Activated T-helper 1 cell treated with anti-CD3 and anti-CD28 coated beads, Interleukin-2, amount 50 U/mL, for 16 hours (primary cell): ENCODE measurements around the gene IGSF8.
"Not testable (repeated sequence)": the region's sequence is repeated elsewhere in the genome, so short reads cannot be mapped to it uniquely, and the experiment has no call there.

ENCODE experiments used
- DNase-seq, 2 donors: peaks; one replicate each; pipeline ENCODE4 v3.0.0-alpha.2; 2020; ENCODE audit warnings: low read depth in 1 of 2, low spot score in 1 of 2

The IGSF8 gene

DNA sequence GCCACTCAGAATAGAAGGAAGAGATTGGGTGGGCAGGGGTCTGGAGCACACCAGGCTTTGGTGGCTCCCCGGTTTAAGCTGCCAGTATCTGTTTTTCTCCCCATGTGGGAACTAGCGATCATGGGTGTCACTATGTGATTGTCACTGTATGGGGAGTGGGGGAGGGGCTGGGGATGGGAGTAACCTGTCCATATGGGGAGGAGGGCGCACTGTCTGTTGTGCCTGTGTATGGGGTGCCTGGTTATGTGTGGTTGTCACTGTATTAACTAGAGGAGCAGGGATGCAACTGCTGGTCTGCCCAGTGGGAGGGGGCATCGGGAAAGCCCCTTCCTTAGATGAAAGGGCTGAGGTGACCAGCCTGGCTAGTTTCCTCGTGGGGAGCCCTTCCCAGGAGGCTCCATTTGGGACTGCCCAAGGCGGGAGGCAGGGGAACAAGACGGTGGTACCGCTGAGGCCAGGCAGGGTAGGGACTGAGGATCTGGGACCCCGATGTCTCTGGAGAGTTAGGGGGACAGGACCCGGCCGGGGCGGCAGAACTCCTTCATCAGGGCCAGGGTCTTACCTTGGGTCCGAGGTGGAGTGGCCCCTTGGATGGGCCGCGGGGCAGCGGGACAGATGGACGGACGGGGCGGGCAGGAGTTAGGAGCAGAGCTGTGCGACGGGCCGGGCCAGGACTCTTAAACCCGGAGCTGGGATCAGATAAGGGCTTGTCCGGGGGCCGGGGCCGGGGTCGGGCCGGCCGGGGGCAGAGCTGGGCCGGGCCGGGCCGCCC, 28.8 kb downstream of the IGSF8 start, which contains the start of gene KCNJ10:
KCNJ10 (minus strand) TSS at position 701 of the 772 bp plus-strand sequence. CDS start 27,628 bp downstream, outside the sequence.
- DNase-seq, result no peak

DNA sequence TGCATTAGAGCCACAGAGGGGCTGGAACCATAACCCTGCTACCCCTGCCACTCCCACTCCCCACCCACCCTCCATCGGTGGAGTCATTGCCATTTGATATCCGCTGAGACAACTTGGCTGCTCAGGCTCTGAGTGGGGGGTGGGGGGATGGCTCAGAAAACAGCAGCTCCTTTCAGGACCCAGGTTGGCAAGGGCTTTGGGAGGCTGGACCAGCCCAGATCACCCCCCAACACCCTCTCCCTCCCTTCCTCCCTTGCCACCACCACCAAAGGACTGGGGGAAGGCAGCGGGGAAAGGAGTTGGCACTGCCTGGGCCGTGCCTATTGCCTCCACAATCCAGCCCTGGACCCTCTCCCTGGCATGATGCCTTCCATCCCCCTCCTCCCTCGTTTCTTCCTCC, 30.2 kb downstream of the IGSF8 start:
- no peak for DNase-seq

DNA sequence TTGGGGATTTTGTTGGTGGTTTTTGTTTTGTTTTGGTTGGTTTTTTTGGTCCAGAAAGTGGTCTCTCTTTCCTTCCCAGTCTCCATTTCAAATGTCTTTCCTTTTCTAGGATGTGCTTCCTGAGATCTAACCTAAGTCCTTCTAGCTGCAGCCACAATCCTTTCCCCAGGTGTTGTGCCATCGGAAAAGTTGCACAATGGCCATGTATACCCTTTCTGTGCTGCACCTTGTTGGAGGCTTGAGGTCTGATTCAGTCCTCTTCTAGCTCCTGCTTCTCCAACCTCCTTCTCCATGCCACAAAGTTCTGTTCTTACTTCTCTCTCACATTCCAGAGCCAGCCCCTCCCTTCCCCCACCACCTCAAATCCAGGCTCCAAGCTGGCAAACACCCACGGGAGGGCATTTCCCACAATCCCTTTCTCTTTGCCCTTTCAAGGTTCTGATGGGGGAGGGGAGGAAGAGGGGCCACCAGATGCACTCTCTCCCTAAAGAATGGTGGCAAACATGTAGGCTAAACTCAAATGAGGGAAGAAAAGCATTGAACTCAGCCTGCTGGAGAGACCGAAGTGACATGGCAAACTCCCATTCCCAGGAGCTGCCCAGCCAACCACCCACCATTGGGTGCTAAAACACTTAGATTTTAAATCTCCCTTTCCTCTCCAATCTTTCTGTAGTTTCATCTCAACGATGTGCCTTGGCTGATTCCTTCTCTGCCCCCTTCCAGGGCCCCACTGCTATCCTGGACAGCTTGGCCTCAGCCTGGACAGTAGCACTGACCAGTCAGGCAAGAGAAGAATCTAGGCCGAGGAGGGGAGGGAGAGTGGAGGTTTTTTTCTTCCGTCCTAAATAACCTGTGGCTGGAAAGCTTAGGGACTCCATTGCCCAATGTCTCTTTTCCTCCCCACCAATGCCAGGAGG, 31.3 kb downstream of the IGSF8 start:
- no peak for DNase-seq

DNA sequence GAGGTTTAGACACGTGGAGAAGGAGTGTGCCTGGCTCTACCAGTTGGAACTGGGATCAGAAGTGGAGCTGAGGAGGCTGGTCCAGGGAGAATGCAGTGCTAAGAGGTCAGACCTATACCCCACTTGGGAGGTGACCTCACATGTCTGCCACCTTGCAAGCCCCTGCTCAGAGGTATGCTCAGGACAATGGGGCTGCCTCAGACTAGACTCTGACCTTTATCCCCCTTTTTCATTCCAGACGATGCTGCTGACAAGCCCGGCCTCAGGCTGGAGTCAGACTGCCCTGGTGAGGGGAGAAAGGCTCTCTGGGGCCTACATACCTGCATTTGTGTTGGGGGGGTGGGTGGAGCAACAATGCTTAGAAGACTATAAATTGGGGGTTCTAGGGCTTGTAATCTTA, 33.7 kb downstream of the IGSF8 start:
- no peak for DNase-seq

DNA sequence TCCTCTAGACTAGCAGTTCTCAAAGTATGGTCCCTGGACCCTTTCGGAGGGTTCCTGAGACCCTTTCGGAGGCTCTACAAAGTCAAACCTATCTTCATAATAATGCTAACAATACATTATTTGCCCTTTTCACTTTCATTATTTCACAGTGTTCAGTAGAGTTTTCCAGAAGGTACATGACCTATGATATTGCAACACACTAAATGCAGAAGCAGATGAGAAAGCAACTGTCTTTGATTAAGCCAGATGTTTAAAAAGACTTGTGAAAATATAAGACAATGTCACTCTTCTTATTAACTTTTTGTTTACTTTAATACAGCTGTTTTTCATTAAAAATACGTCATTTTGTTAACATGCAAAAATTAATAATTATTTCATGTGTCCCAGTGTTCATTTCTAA, 34.3 kb downstream of the IGSF8 start:
- DNase-seq, result no peak

DNA sequence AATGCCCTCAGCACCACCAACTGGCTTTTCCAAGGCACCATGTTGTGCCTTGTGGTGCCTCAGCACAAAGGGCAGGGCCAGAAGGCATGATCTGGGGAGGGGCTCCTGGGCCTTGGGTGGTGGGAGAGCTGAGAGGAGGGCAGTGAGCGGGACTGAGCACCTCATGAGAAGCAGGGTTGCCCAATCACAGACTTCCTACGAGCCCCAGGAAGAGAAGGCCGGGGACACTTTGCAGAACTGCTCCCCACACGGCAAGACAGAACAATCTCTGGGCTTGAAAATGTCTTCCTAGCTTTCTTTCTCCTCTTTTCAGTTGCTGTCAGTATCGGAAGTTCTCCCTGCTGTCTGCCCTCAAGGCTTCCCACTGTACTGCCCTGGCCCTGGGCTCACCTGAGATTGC, 35.2 kb downstream of the IGSF8 start:
- DNase-seq, result no peak

DNA sequence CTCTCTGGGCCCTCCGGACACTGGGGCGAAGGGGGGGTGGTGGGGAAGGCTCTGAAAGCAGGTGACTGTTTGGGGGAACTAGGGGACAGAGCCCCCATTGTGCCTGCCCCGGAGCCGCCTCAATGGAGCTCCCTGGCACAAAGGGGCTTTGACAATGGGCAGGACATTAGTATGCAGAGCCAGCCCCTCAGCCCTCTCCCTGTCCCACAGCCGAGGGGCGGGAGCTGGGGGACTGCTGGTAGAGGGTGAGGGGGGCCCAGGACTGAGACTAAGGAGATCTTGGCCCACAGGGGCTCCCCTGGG, 36.2 kb downstream of the IGSF8 start:
- no peak for DNase-seq

DNA sequence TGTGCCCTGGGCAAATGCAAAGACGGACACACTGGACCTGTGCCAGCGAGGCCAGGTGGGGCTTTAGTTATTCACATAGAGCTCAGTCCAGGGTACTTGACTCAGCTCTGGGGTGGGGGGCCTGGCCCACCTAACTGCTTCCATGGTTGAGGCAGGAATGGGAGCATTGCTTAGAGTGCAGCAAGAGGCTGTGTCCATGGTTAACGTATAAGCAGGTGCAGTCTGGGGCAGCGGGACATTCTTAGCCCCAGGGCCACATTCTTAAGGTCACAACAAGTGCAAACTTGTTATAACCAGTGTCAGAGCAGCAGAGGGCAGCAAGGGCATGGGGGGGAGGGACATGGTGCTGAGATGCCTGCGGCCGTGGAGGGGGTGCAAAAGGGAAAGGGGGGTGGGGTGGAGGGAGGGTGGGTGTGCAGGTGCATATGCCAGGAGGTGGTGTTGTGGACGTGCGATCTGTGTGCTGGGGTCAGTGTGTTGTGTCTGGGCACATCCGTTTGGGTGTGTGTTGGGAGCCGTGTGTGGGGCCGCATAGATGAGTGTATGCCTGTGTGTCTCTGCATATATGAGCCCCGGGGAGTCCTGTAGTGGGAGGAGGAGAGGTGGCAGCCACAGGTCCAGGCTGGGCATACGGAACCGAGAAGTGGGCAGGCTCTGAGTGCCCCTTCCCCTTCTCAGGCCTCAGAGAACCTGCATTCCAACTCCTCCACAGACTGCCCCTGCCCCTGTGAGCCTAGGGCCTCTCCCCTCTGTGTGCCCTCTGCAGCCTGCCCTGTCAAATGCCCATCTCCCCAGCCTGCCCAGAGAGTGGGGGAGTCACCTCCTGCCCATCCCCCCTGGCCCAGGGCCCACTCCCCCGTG, 36.8 kb downstream of the IGSF8 start:
- DNase-seq, result no peak

DNA sequence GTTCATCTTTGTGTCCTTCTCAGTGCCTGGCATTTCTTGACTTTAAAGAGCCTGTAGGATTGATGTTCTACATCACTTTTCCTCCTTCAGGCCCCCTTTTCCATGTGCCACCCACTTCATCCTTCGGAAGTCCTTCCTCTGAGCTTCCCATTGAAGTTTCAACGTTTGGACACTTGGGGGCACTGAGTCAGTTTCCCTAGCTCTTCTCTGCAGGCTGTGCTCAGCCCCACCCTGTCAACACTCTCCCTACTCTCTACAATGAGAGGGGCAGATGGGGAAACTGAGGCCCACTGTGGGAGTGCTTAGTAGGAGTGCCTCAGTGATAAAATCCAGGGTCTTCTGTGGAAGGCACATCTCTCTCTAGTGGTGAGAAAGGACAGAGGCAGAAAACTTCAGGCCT, 40.3 kb downstream of the IGSF8 start:
- no peak for DNase-seq

DNA sequence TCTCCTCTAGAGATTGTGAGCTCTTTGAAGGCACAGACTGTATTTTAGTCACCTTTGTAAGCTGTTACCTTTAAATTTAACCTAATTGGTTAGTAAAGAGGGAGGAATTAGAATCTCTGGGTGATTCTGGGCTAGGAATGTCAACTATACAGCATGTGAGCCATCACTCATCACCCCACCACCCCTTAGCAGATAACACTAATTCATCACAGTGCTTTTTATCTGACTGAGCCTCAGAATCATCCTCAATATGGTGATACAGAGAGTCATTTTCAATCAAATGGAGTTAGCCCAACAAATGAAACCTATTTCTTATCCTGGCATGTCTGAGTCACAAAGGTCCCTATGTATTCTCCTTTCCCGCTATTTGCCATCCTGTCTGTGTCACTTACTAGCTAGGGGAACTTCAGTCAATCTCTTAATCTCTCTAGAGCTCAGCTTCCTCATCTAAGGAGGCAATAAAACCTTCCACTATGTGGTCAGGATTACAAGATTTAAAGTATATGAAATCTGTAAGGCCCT, 41.7 kb downstream of the IGSF8 start:
- DNase-seq, result no peak

DNA sequence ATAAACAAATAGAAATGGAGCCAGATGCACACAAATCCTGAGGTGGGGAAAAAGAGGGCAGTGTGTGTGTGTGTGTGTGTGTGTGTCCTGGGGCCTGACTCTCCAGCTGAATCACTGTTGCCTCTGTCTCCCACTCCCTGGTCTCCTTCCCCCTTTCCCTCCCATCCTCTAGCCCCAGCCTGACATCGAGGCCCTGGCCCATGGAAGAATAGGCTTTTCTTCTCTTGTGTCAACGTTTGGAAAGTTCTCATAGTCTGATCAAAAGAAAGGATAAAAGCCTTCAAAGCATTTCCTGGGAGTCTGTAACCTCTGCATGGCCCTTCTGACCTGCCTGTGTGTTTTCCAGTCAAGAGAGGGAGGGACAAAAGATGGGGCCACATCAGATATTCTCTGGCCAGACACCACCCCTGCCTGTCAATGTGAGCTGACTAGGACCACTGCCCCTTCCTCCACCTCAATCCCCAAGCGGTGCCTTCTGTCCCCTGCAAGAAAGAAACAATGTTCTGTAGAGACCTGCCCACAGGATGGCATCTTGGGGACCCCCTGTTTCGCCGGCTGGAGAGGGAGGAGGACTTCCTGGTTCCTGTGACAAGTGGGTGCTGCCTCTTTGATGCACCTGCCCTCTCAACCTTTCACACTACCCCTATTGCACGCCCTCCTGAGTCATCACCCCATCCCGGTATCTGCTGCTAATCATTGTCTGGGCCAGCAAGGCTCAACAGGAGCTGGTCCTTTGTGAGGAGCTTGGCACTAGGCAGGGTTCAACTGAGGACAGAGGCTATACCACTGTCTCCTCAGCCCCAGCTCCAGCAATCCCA, 44.7 kb downstream of the IGSF8 start:
- DNase-seq, result no peak

DNA sequence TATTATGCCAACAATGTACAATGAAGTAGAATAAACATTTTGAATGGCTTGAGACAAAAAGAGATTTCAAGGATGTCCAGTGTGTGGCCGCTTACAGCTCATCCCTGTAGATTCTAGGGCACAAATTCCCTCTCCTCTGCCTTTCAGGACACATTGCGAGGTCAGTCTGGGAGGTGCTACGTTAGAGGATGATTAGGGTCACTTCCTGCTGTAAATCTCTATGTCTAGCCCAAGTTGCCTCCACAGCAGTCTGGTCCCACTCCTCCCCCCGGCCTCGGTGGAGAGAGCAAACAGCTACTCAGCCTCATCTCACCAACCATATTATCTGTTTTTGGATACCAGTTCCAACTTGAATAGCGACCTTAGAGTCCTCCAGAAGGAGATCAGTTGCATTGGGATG, 45.5 kb downstream of the IGSF8 start:
- DNase-seq, result no peak

DNA sequence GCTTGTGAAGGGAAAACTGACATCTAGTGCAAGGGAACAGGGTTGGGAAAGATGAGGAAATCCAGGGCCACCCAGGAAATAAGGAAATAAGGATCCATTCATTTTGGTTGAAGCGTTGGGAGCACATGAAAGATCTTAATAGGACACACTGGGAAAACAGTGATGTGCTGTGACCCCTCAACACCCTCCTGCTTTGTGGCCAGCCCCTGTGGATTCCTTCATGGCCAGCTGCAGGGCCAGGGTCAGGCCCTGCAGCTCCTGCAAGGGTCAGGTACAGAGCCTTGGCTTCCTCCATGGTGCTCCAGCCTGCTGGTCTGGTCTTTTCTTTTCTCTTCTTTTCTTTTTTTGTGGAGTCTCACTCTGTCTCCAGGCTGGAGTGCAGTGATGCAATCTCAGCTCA, 47.8 kb downstream of the IGSF8 start:
- DNase-seq, result no peak

DNA sequence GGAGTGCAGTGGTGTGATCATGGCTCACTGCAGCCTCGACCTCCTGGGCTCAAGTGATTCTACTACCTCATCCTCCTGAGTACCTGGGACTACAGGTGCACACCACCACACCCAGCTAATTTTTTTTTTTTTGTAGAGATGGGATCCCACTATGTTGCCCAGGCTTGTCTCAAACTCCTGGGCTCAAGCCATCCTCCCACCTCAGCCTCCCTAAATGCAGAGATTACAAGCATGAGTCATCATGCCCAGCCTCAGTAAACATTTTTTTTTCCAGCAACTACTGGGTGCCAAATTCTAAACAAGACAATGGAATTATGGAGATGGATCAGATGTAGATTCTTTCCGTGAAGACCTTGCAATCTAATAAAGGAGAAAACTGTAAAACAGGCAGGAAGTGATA, 48.2 kb downstream of the IGSF8 start:
- DNase-seq, result not testable (repeated sequence)

DNA sequence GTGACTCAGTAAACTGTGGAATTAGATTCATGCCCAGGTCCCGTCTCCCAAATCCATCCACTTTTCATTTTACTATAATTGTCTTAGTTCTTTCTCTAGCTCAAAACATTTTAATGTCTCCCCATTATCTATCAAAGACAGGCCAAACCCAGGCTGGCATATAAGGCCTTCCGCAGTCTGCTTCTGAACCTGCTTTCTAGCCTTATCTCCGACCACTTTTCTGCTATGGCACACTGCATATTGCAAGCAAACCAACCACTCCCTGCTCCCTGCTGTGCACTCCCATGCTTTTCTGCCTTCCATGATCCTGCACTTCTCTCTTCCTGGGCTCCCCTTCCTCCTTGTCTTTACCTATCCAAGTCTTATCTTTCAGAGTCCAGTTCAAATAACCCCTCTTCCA, 49.3 kb downstream of the IGSF8 start:
- DNase-seq, result no peak

DNA sequence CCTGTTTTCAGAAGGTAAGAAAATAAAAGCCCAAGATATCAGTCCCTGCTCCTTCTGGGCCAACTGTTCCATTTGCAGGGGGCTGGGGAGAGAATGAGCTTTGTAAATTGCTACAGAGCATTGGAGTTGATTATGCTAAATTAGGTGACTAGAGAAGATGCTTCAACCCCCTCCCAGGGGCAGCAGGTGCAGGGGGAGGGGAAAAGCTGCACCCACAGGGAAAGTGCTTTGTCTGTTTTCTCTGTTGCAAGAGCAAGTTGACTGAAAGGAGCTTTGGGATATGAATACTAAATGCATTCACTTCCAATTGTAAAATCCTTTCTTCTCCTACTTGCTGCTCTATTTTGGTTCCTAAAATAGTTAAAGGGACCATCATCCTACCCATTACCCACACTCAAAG, 50.1 kb downstream of the IGSF8 start:
- DNase-seq, result no peak

DNA sequence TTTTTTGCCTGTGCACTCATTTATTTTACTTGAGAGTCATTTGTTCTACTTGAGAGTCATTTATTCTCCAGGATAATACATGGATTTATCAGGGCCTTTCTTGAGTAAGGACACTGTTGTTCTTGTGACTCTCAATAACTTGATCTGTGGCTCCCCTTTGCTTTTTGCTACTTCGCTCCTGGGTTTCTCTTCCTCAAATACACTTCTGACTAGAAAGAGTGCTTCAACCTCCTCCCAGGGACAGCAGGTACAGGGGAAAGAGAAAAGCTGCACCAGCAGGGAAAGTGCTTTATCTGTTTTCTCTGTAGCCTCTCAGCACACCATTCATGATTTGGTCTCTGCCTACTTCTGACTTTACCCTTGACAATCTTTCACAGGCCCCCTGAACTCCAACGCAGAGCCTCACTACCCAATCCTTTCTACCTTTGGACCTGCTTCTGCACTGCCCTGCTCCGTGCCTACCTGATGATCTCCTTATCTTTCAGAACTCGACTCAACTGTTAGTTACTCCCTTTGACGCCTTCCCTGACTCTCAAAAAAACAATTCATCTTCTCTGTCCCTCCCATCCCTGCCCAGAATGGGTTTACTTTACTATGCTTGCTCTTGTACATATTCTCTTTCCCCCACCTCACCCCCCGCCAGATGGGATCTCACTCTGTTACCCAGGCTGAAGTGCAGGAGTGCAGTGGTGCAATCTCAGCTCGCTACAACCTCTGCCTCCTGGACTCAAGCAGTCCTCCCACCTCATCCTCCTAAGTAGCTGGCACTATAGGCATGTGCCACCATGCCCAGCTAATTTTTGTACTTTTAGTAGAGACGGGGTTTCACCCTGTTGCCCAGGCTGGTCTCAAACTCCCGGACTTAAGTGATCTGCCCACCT, 51.1 kb downstream of the IGSF8 start:
- DNase-seq, result no peak

DNA sequence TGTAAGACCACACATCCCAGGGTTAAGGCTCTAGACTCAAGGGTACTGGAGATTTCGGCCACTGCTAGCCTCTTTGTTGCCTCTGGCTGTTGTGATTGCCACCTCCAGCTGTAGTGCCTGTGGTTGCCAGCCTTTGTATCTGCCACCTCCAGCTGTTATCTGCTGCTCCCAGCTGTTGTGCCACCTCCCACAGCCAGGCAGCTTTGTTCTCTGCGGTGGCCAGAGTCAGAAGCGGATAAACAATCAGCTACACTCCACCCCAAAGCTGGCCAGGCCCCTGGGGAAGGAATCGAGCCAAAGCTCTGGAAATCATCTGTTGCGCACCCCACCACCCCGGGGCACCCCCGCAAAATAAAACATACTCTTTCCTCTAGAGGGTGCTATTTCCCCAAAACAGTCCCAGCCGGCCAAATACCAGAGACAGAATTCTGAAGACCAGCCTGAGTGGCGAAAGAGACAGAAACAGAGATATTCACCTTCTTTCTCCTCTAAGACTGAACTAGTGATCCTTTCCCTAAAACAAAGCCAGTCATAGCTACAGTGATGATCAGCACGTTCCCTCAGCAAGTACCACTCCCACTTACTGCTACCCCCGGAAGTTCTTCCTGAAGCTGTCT, 51.8 kb downstream of the IGSF8 start:
- DNase-seq, result no peak

DNA sequence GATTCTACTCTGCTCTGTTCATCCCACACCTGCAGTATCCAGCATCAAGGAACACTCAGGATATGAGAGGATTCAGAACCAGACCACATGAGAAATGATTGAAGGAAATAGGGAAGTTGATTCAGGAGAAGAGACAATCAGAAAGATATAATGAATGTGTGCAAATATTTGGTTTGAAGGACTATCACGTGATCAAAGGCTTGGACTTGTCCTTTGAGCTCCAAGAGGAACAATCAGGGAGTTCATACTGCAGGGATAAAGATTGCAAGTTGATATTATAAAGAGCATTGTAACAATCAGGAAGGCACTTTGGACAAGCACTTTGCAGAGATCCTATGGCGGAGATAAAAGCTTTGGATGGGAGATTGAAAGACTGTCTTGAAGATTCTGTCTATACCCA, 52.8 kb downstream of the IGSF8 start:
- DNase-seq, result no peak
